Activated CD4-positive, CD25-positive, alpha-beta regulatory T cell treated with anti-CD3 and anti-CD28 coated beads, Interleukin-2, amount 50 U/mL, for 16 hours (primary cell): ENCODE data around the gene MORN5.

Experiments used
- DNase-seq: peaks from one replicate; pipeline ENCODE4 v3.0.0-alpha.2; 2020; ENCODE audit warnings: low read depth, low spot score

MORN5 gene

DNA sequence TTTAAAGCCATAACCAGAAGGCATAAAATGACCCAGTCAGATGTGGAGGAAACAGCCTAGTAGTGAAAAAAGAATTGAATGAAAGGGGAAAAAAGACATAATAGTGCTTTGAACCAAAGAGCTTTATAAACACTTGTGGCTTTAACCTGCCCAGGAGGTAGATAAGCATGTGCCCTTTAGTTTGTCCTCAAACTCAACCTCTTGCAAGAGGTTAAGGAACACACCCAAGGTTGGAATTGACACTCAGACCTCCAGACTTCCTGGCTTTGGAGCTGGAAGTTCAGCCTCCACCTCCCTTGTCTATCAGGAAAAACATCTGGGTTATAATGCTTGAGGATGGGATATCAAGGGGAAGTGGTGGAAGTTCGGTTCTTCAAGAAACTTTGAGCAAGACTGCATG lies 16.4 kb upstream of the MORN5 start:
- no peak for DNase-seq

DNA sequence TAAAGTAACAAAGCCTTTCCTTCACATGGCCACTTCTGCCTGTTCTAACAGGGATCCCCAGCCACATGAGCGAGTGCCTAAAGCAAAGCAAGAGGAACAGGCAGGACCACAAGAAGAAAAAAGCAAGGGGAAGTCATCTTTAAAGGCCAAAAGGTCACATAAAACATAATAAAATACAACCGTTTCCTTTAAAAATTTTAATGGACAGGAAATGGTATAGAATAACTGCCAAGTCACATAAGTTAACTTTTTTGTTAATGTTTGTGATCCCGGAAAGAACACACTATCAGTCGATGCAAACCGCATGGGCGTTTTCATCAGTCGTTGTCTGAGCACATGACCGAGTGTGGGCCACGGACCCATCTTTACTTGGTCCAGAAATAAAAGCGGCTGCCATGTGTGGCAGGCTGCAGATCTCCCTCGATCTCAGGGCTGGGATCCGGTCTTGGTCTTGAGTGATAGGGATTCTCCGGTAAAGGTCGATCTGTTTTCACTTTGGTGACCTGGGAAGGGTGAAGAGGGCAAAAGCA lies 15.8 kb upstream of the MORN5 start:
- DNase-seq = no peak

DNA sequence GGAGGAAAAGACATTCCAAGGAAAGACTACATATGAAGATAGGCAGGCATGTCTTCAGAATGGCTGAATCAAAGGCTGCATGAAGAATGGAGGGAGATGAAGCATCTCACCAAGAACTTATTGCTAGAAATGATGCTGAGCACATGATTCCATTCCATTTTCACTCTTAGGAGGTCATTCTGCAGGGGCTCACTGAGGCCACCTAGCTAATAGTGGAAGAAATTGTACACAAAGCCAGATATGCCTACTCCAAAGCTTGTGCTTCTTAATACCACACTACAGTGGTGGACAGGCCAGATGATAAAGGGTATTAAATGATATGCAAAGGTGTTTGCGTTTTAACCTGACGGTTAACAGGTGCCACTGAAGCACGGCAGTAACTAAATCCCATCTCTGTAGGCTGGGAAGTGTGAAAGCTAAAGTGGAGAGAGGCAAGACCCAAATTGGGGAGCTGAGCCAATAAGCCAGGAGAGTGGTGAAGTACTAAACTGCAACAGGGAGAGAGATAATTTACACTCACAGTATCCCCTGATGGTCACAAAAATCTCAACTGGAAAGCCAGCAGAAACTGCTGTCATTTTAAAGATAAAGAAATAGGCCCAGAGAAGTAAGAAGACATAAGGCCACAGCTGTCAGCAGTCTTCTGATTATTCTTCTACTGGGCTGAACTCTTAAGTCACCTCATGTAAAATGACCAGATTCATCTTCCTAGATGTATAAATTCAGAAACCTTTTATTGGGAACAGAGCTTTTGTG lies 14.7 kb upstream of the MORN5 start:
- DNase-seq = no peak

DNA sequence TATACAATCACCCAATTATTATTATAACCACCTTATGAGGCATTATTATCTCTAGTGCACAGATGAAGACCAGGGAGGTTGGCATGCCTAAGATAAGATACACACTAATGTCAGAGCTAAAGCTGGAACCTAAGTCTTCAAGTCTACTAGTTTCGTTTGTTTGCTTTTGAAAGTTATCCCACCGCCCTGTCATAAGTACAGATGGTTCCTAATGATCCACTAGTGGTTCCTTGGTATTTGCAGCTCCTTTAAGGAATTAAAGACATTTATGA lies 14.2 kb upstream of the MORN5 start:
- DNase-seq = no peak

DNA sequence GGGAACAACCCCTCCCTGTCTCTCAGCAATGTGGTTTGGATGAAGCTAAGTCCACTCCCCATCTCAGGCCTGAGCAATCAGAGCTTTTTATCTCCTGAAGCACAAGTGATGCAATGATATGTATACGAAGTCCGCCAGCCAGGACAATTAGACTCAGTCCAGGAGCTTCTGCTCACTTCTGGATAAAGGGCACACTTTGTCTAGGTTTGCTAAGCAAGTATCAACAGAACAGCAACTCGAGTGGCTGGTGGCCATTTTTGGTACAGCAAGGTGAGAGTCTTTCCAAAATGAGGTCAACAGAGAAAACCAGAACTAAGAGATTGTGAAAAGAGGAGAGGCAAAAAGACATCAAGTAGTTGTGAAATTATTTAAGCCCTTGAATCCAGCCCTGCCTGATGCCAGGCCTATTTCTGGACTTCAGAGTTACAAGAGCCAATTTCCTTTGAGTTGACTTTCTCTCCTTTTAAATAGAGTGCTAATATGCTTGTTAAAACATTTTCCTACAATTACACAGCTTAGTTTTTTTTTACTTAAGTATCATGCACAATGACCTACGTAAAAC lies 8.4 kb upstream of the MORN5 start:
- no peak for DNase-seq

DNA sequence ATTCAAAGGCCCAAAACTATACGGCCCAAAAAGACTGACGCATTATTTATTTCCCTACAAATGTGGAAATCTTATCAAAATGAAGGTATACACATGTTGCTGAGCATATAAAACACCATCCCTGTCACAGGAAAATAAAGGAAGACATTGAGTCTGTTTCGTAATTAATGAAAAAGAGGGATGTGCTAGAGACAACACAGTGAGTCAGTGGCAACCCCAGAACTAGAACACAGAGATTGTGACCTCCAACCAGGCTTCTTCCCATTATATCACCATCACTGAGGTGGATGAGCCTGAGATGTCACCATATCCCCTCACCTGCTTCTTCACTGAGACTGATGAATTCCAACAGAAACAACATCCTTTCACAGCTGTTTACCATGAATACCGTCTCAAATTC lies 3.9 kb upstream of the MORN5 start:
- DNase-seq = no peak

DNA sequence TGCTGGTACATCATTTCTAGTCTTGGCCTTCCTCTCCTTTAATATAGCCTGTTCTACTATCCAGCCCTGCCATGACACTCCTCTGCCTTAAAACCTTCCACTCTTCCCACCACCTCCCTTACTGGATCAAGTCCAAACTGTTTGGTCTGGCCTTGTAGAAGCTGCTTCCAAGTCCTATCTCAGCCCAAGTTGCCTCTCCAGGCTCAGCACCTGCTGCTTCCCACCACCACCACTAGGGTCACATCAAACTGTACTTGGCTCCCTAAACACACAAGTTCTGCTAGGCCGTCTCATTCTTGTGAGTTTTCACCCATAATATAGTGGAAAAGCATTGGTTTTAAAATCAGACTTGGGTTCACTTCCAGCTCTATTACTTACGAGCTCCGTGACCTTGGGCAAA lies 1.5 kb upstream of the MORN5 start:
- DNase-seq = no peak

- no peak for DNase-seq
Measured at GRCh38 chr9:122159925-122160246, 178 bp downstream of the MORN5 start.

DNA sequence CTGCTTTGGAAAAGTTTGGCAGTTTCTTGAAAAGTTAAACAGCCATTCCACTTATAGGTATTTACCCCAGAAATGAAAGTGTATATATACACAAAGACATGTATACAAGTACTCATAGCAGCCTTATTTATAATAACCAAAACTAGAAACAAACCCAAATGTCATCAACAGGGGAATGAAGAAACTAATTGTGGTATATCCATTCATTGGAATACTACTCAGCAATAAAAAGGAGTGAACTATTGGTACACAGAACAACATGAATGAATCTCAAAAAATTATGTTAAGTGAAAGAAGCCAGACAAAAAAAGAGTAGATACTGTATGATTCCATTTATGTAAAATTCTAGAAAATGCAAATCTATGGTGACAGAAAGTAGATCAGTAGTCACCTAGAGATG lies 2.7 kb downstream of the MORN5 start:
- DNase-seq = no peak

- no peak for DNase-seq
Measured at GRCh38 chr9:122164286-122164685, 4.6 kb downstream of the MORN5 start.

- DNase-seq = no peak
Measured at GRCh38 chr9:122168356-122168755, 8.6 kb downstream of the MORN5 start.

DNA sequence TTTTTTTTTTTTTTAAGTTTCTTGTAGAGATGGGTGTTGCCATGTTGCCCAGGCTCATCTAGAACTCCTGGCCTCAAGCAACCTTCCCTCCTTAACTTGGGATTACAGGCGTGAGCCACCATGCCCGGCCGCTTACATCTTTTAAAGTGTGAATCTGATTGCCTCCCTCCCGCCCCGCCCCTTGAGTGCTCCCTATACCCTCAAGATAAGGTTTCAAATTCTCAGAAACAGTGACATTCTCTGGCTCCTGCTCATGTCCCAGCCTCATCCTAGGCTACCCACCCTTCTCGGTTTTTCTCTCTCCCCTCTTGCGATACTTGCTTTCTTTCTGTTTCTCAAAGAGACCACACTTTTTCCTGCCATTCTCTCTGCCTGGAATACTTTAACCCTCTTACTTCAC lies 12.4 kb downstream of the MORN5 start:
- no peak for DNase-seq

DNA sequence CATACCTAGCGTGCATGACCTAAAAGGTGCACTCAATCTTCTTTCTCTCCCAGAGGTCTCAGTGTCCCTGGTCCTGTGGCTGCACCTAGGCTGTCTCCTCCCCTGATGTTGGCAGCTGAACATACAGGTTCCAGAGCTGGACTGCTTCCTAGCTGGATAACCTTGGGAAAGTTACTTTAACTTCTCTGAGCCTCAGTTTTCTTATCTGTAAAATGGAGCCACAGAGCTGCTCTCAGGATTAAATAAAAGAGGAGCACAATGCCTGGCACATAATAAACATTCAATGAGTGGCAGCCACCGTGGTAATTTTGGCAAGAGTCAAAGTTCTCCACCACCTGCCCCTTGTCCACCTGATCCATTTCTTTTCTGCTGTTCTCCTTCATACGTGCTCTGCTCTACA lies 14.0 kb downstream of the MORN5 start:
- DNase-seq = no peak

DNA sequence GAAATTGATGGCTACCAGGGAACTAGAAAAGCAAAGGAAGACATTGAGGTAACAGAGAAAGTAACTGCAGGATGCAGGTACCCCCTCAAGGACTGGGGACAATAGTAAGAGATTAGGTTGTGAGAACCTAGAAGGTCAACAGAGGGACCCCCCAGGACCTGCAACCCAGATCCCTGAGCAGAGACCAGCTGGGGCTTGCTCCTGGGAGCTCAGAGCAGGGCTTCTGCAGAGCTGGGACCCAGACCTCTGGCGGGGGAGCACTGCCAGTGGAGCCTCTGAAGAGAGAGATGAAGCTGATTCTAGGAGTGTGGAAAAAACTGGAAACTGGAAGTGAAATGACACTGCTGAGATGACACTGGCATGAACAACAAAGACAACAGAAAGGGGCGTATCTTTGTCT lies 17.2 kb downstream of the MORN5 start:
- DNase-seq = no peak

DNA sequence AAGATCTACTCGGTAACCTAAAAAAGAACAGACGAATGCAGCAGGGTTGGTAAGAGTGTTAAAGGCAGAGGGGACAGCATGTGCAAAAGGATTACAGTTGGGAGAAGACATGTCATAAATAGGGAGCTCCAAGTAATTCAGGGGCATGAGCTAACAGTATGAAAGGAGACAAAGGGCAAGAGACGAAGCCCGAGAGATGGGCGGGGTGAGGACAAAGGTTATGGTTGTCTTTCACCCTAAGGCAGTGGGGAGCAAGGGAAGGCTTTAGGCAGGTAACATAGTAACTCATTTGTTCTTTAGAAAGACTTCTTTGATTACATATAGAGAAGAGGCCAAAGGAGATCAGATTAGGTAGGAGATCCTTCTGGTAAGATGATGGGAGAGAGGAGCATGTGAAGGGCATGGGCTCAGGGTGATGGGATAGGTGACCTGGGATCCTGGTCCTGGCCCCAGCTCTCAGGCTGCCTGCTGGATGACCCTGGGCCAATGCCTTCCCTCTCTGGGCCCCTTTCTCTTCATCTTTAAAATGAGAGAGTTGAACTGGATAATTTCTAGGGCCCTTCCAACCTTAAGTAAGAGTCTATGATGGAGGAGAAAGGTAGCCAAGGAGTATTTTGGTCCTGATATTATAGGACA lies 19.5 kb downstream of the MORN5 start:
- DNase-seq = no peak

GRCh38 chr9:122179690-122180074 lies 20.0 kb downstream of the MORN5 start:
- DNase-seq = no peak

GRCh38 chr9:122180633-122181032 lies 20.9 kb downstream of the MORN5 start:
- DNase-seq = no peak

DNA sequence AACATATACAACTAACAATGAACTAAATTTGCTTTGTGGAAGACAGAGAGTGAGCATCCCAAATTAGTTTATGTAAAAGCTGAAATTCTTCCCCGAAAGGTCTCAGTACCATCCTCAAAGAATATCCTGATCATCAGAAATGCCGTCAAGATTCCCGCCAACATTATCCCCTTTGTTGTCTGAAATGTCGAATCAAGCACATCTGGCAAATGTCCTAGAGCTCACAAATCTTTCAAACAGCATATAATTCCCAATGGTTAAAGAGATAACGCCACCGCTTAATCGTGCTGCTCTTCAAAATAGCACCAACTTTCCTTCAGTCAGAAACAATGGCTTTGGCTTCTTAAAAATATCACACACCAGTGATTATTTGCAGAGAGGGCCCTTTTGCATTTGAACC lies 23.8 kb downstream of the MORN5 start:
- no peak for DNase-seq

DNA sequence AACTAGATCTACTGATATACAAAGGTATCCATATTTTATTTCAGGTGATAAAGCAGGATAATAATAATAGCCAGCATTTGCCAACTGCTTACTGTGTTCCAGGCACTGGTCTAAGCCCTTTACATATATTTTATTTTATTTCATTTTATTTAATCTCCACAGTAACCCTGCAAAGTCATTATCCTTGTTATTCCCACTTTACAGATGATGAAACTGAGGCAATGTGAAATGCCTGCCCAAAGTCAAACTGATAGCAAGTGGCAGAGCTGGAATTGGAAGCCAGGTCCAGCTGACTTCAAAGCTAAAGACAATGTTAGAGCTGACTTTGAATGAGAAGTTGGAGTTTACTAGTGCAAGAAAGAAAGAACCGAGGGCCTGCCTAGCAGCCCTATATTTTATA lies 24.8 kb downstream of the MORN5 start:
- DNase-seq = no peak

- no peak for DNase-seq
Measured at GRCh38 chr9:122186301-122186700, 26.6 kb downstream of the MORN5 start.

GRCh38 chr9:122186777-122187470 lies 27.2 kb downstream of the MORN5 start:
- DNase-seq = no peak

GRCh38 chr9:122188369-122188768 lies 28.7 kb downstream of the MORN5 start:
- no peak for DNase-seq
